Mesenchymal stem cell (in vitro differentiated cells and primary cell): ENCODE data around the gene RBMX.

ENCODE experiments used
- DNase-seq: peaks from one replicate; pipeline ENCODE4 v3.0.0-alpha.2; 2013
- H2AFZ ChIP-seq: one replicate; pipeline ENCODE4 v1.6.1; 2013; ENCODE audit warnings: low read depth, mild to moderate bottlenecking, control low read depth, inconsistent platforms, low read length, moderate library complexity
- H2AK5ac ChIP-seq: 2 replicates; pipeline ENCODE4 v1.6.1; 2013; ENCODE audit warnings: low read length, moderate library complexity, mild to moderate bottlenecking, inconsistent platforms; ENCODE audit not compliant: severe bottlenecking
- H2BK120ac ChIP-seq: one replicate; pipeline ENCODE4 v1.6.1; 2013; ENCODE audit warnings: low read depth, mild to moderate bottlenecking, inconsistent platforms, low read length, moderate library complexity
- H2BK12ac ChIP-seq, 2 experiments: one replicate each; pipeline ENCODE4 v1.6.1; 2013; ENCODE audit warnings: inconsistent platforms in 2 of 2, low read length in 2 of 2, mild to moderate bottlenecking in 2 of 2, moderate library complexity in 2 of 2, control low read depth in 1 of 2
- H2BK15ac ChIP-seq: one replicate; pipeline ENCODE4 v1.6.1; 2013; ENCODE audit warnings: mild to moderate bottlenecking, low read depth, inconsistent platforms; ENCODE audit not compliant: poor library complexity, severe bottlenecking
- H2BK5ac ChIP-seq: 2 replicates; pipeline ENCODE4 v1.6.1; 2013; ENCODE audit warnings: low read depth, mild to moderate bottlenecking, low read length, control low read depth, inconsistent platforms; ENCODE audit not compliant: poor library complexity, severe bottlenecking
- H3K14ac ChIP-seq, 2 experiments: one replicate each; pipeline ENCODE4 v1.6.1; 2013; ENCODE audit warnings: inconsistent platforms in 2 of 2, low read length in 2 of 2, control low read depth in 1 of 2, mild to moderate bottlenecking in 1 of 2, moderate library complexity in 1 of 2
- H3K18ac ChIP-seq, 2 experiments: one replicate each; pipeline ENCODE4 v1.6.1; 2013; ENCODE audit warnings: inconsistent platforms in 2 of 2, low read length in 2 of 2, control low read depth in 1 of 2, low read depth in 1 of 2, mild to moderate bottlenecking in 1 of 2
- H3K23ac ChIP-seq, 2 experiments: one replicate each; pipeline ENCODE4 v1.6.1; 2013; ENCODE audit warnings: inconsistent platforms in 2 of 2, low read length in 2 of 2, mild to moderate bottlenecking in 2 of 2, moderate library complexity in 2 of 2, control low read depth in 1 of 2
- H3K27ac ChIP-seq: 2 replicates; pipeline ENCODE4 v1.5.1; 2013; ENCODE audit warnings: mild to moderate bottlenecking, moderate library complexity, low read length, control low read depth, inconsistent platforms; ENCODE audit not compliant: poor library complexity, severe bottlenecking
- H3K27me3 ChIP-seq, 2 experiments: 2 replicates each; pipeline versions ENCODE4 v1.6.1 to v1.7.0; 2013; ENCODE audit warnings: low read length in 2 of 2, mild to moderate bottlenecking in 2 of 2, moderate library complexity in 2 of 2, control low read depth in 1 of 2, inconsistent platforms in 1 of 2; ENCODE audit not compliant: control insufficient read depth in 1 of 2, insufficient read depth in 1 of 2
- H3K36me3 ChIP-seq, 2 experiments: 2 replicates each; pipeline versions ENCODE4 v1.6.1 to v1.7.0; 2013; ENCODE audit warnings: low read length in 2 of 2, control low read depth in 1 of 2, inconsistent platforms in 1 of 2, low read depth in 1 of 2, mild to moderate bottlenecking in 1 of 2; ENCODE audit not compliant: insufficient read depth in 2 of 2, control insufficient read depth in 1 of 2
- H3K4ac ChIP-seq, 2 experiments: one replicate each; pipeline ENCODE4 v1.6.1; 2013; ENCODE audit warnings: inconsistent platforms in 2 of 2, low read length in 2 of 2, mild to moderate bottlenecking in 2 of 2, moderate library complexity in 2 of 2, control low read depth in 1 of 2, low read depth in 1 of 2
- H3K4me1 ChIP-seq: 2 replicates; pipeline ENCODE4 v1.6.1; 2013; ENCODE audit warnings: low read depth, low read length, control low read depth; ENCODE audit not compliant: control insufficient read depth, insufficient read depth
- H3K4me2 ChIP-seq: 2 replicates; pipeline ENCODE4 v1.6.1; 2013; ENCODE audit warnings: low read length, mild to moderate bottlenecking, inconsistent platforms; ENCODE audit not compliant: poor library complexity, severe bottlenecking
- H3K4me3 ChIP-seq, 2 experiments: 2 replicates each; pipeline versions ENCODE4 v1.5.1 to v1.7.0; 2013; ENCODE audit warnings: low read length in 2 of 2, mild to moderate bottlenecking in 2 of 2, control low read depth in 1 of 2, low read depth in 1 of 2; ENCODE audit not compliant: insufficient read depth in 1 of 2
- H3K79me1 ChIP-seq: replicated peaks from 2 replicates; pipeline ENCODE4 v1.6.1; 2013; ENCODE audit warnings: mild to moderate bottlenecking, control low read depth, low read length, inconsistent platforms; ENCODE audit not compliant: poor library complexity, severe bottlenecking
- H3K9ac ChIP-seq: 2 replicates; pipeline ENCODE4 v1.7.0; 2013; ENCODE audit warnings: mild to moderate bottlenecking, low read length, moderate library complexity
- H3K9me3 ChIP-seq: 2 replicates; pipeline ENCODE4 v1.7.0; 2013; ENCODE audit warnings: mild to moderate bottlenecking, low read length; ENCODE audit not compliant: control insufficient read depth
- H4K8ac ChIP-seq: one replicate; pipeline ENCODE4 v1.6.1; 2013; ENCODE audit warnings: inconsistent platforms, mild to moderate bottlenecking, low read length, moderate library complexity
- H4K91ac ChIP-seq: one replicate; pipeline ENCODE4 v1.6.1; 2013; ENCODE audit warnings: mild to moderate bottlenecking, low read length, inconsistent platforms
- WGBS: methylation state at CpG from one replicate; pipeline ENCODE4 v1.1.7; 2013; ENCODE audit warnings: mixed read lengths; 5-methylcytosine and 5-hydroxymethylcytosine counted together

Gene RBMX

GRCh38 chrX:136872091-136872700 lies 8.3 kb downstream of the RBMX start:
- H3K4me2 ChIP-seq: no peak overlapping the region
- H3K4me1 ChIP-seq: no peaks in the 10 kb centered on the region
- no peak overlapping the region for H3K9ac ChIP-seq
- H2BK5ac ChIP-seq: no peak overlapping the region
- H3K27ac ChIP-seq: no peak overlapping the region
- 95% methylated on average over 2 of the region's 5 CpGs for WGBS
- H3K23ac ChIP-seq: no peak overlapping the region
- H4K8ac ChIP-seq: no peak overlapping the region
- no peaks in the 10 kb centered on the region for H3K9me3 ChIP-seq
- no peak overlapping the region for H4K91ac ChIP-seq
- no peak overlapping the region for H2BK120ac ChIP-seq
- H3K27me3 ChIP-seq: no peaks in the 10 kb centered on the region
- H2AK5ac ChIP-seq: no peak overlapping the region
- no peak overlapping the region for H3K4me3 ChIP-seq
- no peak overlapping the region for H2AFZ ChIP-seq
- no peak overlapping the region for H3K4ac ChIP-seq
- H3K14ac ChIP-seq: no peak overlapping the region
- H3K36me3 ChIP-seq: peaks cover 25 to 76% of the 10 kb centered on the region in 2 experiments
- H3K18ac ChIP-seq: no peak overlapping the region
- DNase-seq: no peak
- H3K79me1 ChIP-seq: no peaks in the 10 kb centered on the region
- no peak overlapping the region for H2BK12ac ChIP-seq
- no peak overlapping the region for H2BK15ac ChIP-seq

GRCh38 chrX:136870064-136870463 lies 10.5 kb downstream of the RBMX start:
- Histone ChIP-seq H3K4ac (no peak overlapping the region), H2AFZ (no peak overlapping the region), H3K18ac (no peak overlapping the region), H2BK15ac (no peak overlapping the region), H3K79me1 (no peaks in the 10 kb centered on the region), H3K9me3 (no peaks in the 10 kb centered on the region), H3K4me2 (no peak overlapping the region), H2BK120ac (no peak overlapping the region), H3K36me3 (peaks cover 21 to 70% of the 10 kb centered on the region in 2 experiments), H3K27me3 (no peaks in the 10 kb centered on the region), H2AK5ac (no peak overlapping the region), H3K27ac (no peak overlapping the region), H3K4me3 (no peak overlapping the region), H2BK5ac (no peak overlapping the region), H2BK12ac (no peak overlapping the region), H3K14ac (no peak overlapping the region), H3K9ac (no peak overlapping the region), H4K8ac (no peak overlapping the region), H3K23ac (no peak overlapping the region), H4K91ac (no peak overlapping the region), H3K4me1 (no peaks in the 10 kb centered on the region)
- no peak for DNase-seq
- WGBS: no CpG with 5 or more reads among the region's 1 CpG

GRCh38 chrX:136868283-136869055 lies 12.1 kb downstream of the RBMX start:
- Histone ChIP-seq H4K91ac (no peak overlapping the region), H3K4me2 (no peak overlapping the region), H3K79me1 (no peaks in the 10 kb centered on the region), H3K23ac (no peak overlapping the region), H3K14ac (no peak overlapping the region), H2BK15ac (no peak overlapping the region), H3K4me3 (no peak overlapping the region), H3K9me3 (no peaks in the 10 kb centered on the region), H3K4me1 (no peaks in the 10 kb centered on the region), H3K27me3 (no peaks in the 10 kb centered on the region), H2AK5ac (no peak overlapping the region), H2BK5ac (no peak overlapping the region), H4K8ac (no peak overlapping the region), H2BK12ac (no peak overlapping the region), H2BK120ac (no peak overlapping the region), H3K27ac (no peak overlapping the region), H3K18ac (no peak overlapping the region), H3K9ac (no peak overlapping the region), H3K36me3 (peaks cover 22 to 60% of the 10 kb centered on the region in 2 experiments), H2AFZ (no peak overlapping the region), H3K4ac (no peak overlapping the region)
- 100% methylated on average over 1 of the region's 9 CpGs for WGBS
- DNase-seq: no peak

GRCh38 chrX:136867518-136867917 lies 13.0 kb downstream of the RBMX start:
- Histone ChIP-seq H3K4me3 (no peak overlapping the region), H2AFZ (no peak overlapping the region), H3K4ac (no peak overlapping the region), H3K9me3 (no peaks in the 10 kb centered on the region), H3K27me3 (no peaks in the 10 kb centered on the region), H4K8ac (no peak overlapping the region), H3K14ac (no peak overlapping the region), H3K23ac (no peak overlapping the region), H3K9ac (no peak overlapping the region), H2AK5ac (no peak overlapping the region), H3K4me1 (no peaks in the 10 kb centered on the region), H3K27ac (no peak overlapping the region), H2BK12ac (no peak overlapping the region), H3K79me1 (no peaks in the 10 kb centered on the region), H2BK15ac (no peak overlapping the region), H2BK120ac (no peak overlapping the region), H3K36me3 (peaks cover 26 to 54% of the 10 kb centered on the region in 2 experiments), H3K18ac (no peak overlapping the region), H4K91ac (no peak overlapping the region), H2BK5ac (no peak overlapping the region), H3K4me2 (no peak overlapping the region)
- 91% methylated on average over 3 of the region's 3 CpGs for WGBS
- peak; percentile 33 for DNase-seq
